Caki2 (cell line): ENCODE results near the gene ST6GALNAC3. TPM values are rescaled to one million over a fixed set of nuclear protein-coding genes. Genes with fewer than 3 reads are reported as not detected.
"Not testable (repeated sequence)": the region's sequence is repeated elsewhere in the genome, so short reads cannot be mapped to it uniquely, and the experiment has no call there.

Experiments
- DNase-seq: peaks from one replicate; pipeline ENCODE4 v3.0.0-alpha.2; 2015; ENCODE audit warnings: low read depth
- in situ Hi-C: cut with HindIII; loops from 2 replicates; pipeline ENCODE4 v1.10.0; 2016; ENCODE audit warnings: low sequenced_read_pairs, low pct_unique_long_range_greater_than_20kb, mixed read lengths
- total RNA-seq: library from RNA; depleted of rRNA; stranded (reverse); fragments of >200 nt; shearing (Covaris generic); gene quantifications from 2 replicates; pipeline ENCODE4 v1.2.3, GENCODE V29; 2014; ENCODE audit warnings: low replicate concordance

Gene ST6GALNAC3
- total RNA-seq, 1 experiment from 2014 or later: 0.81 TPM

GRCh38 chr1:76097064-76097463 is 22.5 kb downstream of the ST6GALNAC3 start:
- in situ Hi-C loops, DNase-seq: not testable (repeated sequence)

GRCh38 chr1:76098845-76099244 is 24.3 kb downstream of the ST6GALNAC3 start:
- DNase-seq: no peak
- in situ Hi-C loops: no loop called here

GRCh38 chr1:76101548-76101947 is 27.0 kb downstream of the ST6GALNAC3 start:
- no peak for DNase-seq
- in situ Hi-C loops: no loop called here

- DNase-seq: no peak
- in situ Hi-C loops: no loop called here
These were observed 27.5 kb downstream of the ST6GALNAC3 start for GRCh38 chr1:76102046-76102445.

- in situ Hi-C loops: no loop called here
- no peak for DNase-seq
These were observed 28.5 kb downstream of the ST6GALNAC3 start for GRCh38 chr1:76103034-76103433.

GRCh38 chr1:76105372-76105771 is 30.8 kb downstream of the ST6GALNAC3 start:
- no peak for DNase-seq
- in situ Hi-C loops: no loop called here

GRCh38 chr1:76106251-76106650 is 31.7 kb downstream of the ST6GALNAC3 start:
- no peak for DNase-seq
- in situ Hi-C loops: no loop called here

GRCh38 chr1:76106719-76107235 is 32.2 kb downstream of the ST6GALNAC3 start:
- DNase-seq: no peak

GRCh38 chr1:76109404-76109803 is 34.9 kb downstream of the ST6GALNAC3 start:
- no peak for DNase-seq
- in situ Hi-C loops: no loop called here

More at GRCh38 chr1:76106719-76107235, 32.2 kb downstream of the ST6GALNAC3 start:
- in situ Hi-C loops: no loop called here

GRCh38 chr1:76109901-76110560 is 35.5 kb downstream of the ST6GALNAC3 start:
- in situ Hi-C loops: no loop called here
- no peak for DNase-seq

GRCh38 chr1:76110666-76111065 is 36.1 kb downstream of the ST6GALNAC3 start:
- in situ Hi-C loops: no loop called here
- no peak for DNase-seq

- in situ Hi-C loops, DNase-seq: not testable (repeated sequence)
These were observed 37.8 kb downstream of the ST6GALNAC3 start for GRCh38 chr1:76112321-76112720.

GRCh38 chr1:76113446-76113845 is 38.9 kb downstream of the ST6GALNAC3 start:
- in situ Hi-C loops: no loop called here
- no peak for DNase-seq

- no peak for DNase-seq
- in situ Hi-C loops: no loop called here
These were observed 40.6 kb downstream of the ST6GALNAC3 start for GRCh38 chr1:76115171-76115570.

- DNase-seq: no peak
- in situ Hi-C loops: no loop called here
These were observed 47.3 kb downstream of the ST6GALNAC3 start for GRCh38 chr1:76121850-76122249.

- in situ Hi-C loops: no loop called here
- no peak for DNase-seq
These were observed 47.7 kb downstream of the ST6GALNAC3 start for GRCh38 chr1:76122271-76122670.

GRCh38 chr1:76123411-76124064 is 49.0 kb downstream of the ST6GALNAC3 start:
- in situ Hi-C loops, DNase-seq: not testable (repeated sequence)

- in situ Hi-C loops: no loop called here
- peak; percentile 18 for DNase-seq
These were observed 49.6 kb downstream of the ST6GALNAC3 start for GRCh38 chr1:76124196-76124595.

GRCh38 chr1:76125473-76126219 is 51.1 kb downstream of the ST6GALNAC3 start:
- in situ Hi-C loops: no loop called here
- no peak for DNase-seq
